H1 (cell line): ENCODE results near the gene PPP1R3E. TPM values are rescaled to one million over a fixed set of nuclear protein-coding genes. Genes with fewer than 3 reads are reported as not detected.

Experiments
- CTCF ChIA-PET: fragments of 300-600 bp; sonication (Branson Sonifier 250); formaldehyde crosslinking; loops from one replicate; lab custom pipeline; 2021; ENCODE audit not compliant: partially characterized antibody; lab: Charles Lee
- POLR2A ChIA-PET: fragments of 300-600 bp; sonication (Branson Sonifier 250); formaldehyde crosslinking; loops from one replicate; lab custom pipeline; 2021; ENCODE audit warnings: inconsistent platforms; ENCODE audit not compliant: partially characterized antibody; lab: Charles Lee
- DNase-seq, 2 experiments: peaks; one replicate each; pipeline versions ENCODE4 v3.0.0 to v3.0.0-alpha.2; 2010 to 2022; ENCODE audit warnings: low spot score in 2 of 2, low read depth in 1 of 2, mixed read lengths in 1 of 2
- FAIRE-seq: peaks from 2 replicates; lab custom pipeline; 2011; peaks lifted over from hg19 to GRCh38; lab: Jason Lieb, UNC
- H2AFZ ChIP-seq: 2 replicates; pipeline ENCODE4 v1.8.1; 2012; ENCODE audit warnings: low read length, inconsistent platforms
- H2AK5ac ChIP-seq: 2 replicates; pipeline ENCODE4 v1.6.1; 2013; ENCODE audit warnings: low read depth, low read length
- H2BK120ac ChIP-seq: replicated peaks from 2 replicates; pipeline ENCODE3; 2013; ENCODE audit warnings: low read depth, low read length, inconsistent platforms
- H2BK12ac ChIP-seq: 2 replicates; pipeline ENCODE4 v1.6.1; 2013; ENCODE audit warnings: low read depth, low read length
- H2BK15ac ChIP-seq: 2 replicates; pipeline ENCODE4 v1.6.1; 2013; ENCODE audit warnings: low read length
- H2BK20ac ChIP-seq: 2 replicates; pipeline ENCODE4 v1.6.1; 2013; ENCODE audit warnings: low read length
- H2BK5ac ChIP-seq: 2 replicates; pipeline ENCODE4 v1.6.1; 2013; ENCODE audit warnings: low read depth, low read length
- H3K14ac ChIP-seq: 2 replicates; pipeline ENCODE4 v1.6.1; 2013; ENCODE audit warnings: inconsistent platforms; ENCODE audit not compliant: insufficient read length
- H3K18ac ChIP-seq: 2 replicates; pipeline ENCODE4 v1.6.1; 2013; ENCODE audit warnings: low read length; ENCODE audit errors: extremely low read depth
- H3K23ac ChIP-seq: 2 replicates; pipeline ENCODE4 v1.6.1; 2013; ENCODE audit warnings: inconsistent platforms; ENCODE audit not compliant: insufficient read length
- H3K23me2 ChIP-seq: 2 replicates; pipeline ENCODE4 v1.6.1; 2013; ENCODE audit warnings: low read depth, low read length
- H3K27ac ChIP-seq: 2 replicates; pipeline ENCODE4 v1.6.1; 2011; ENCODE audit warnings: low read depth, low read length, inconsistent platforms
- H3K27me3 ChIP-seq, 4 experiments: replicated peaks in 1 of 4; 1 replicate in 1 of 4; 2 replicates in 3 of 4; pipeline versions ENCODE4 v1.6.1 to v1.8.1; 2011 to 2013; ENCODE audit warnings: low read length in 3 of 4, mild to moderate bottlenecking in 3 of 4, inconsistent platforms in 2 of 4, mixed read lengths in 2 of 4, moderate library complexity in 1 of 4; ENCODE audit not compliant: control insufficient read depth in 3 of 4, insufficient read depth in 3 of 4; ENCODE audit errors: extremely low read depth in 1 of 4
- H3K36me3 ChIP-seq, 4 experiments: 2 replicates each; pipeline versions ENCODE4 v1.6.1 to v1.8.1; 2011 to 2013; ENCODE audit warnings: mild to moderate bottlenecking in 4 of 4, low read length in 3 of 4, moderate library complexity in 2 of 4, control low read depth in 1 of 4, inconsistent platforms in 1 of 4; ENCODE audit not compliant: insufficient read depth in 4 of 4, control insufficient read depth in 2 of 4
- H3K4ac ChIP-seq: replicated peaks from 2 replicates; pipeline ENCODE3; 2013; ENCODE audit warnings: low read length, low read depth, mixed read lengths, inconsistent platforms; ENCODE audit not compliant: insufficient read length
- H3K4me1 ChIP-seq, 4 experiments: replicated peaks in 1 of 4; 1 replicate in 1 of 4; 2 replicates in 3 of 4; pipeline versions ENCODE4 v1.6.1 to v1.8.1; 2011 to 2013; ENCODE audit warnings: low read length in 3 of 4, inconsistent platforms in 2 of 4, mixed read lengths in 1 of 4; ENCODE audit not compliant: insufficient read depth in 4 of 4, control insufficient read depth in 3 of 4
- H3K4me2 ChIP-seq, 2 experiments: 2 replicates each; pipeline versions ENCODE4 v1.6.1 to v1.8.1; 2011 to 2013; ENCODE audit warnings: low read depth in 2 of 2, low read length in 2 of 2, control low read depth in 1 of 2, inconsistent platforms in 1 of 2, mild to moderate bottlenecking in 1 of 2; ENCODE audit not compliant: insufficient read depth in 1 of 2
- H3K4me3 ChIP-seq, 4 experiments: fragments of 200-600, 300-600 bp in 1 of 4; sonication (generic), shearing (Covaris generic), sonication (Bioruptor Twin) in 1 of 4; 2 replicates each; pipeline versions ENCODE4 v1.5.1 to v1.8.1; 2011 to 2016; ENCODE audit warnings: low read length in 4 of 4, low read depth in 3 of 4, control low read depth in 2 of 4, inconsistent platforms in 2 of 4, mild to moderate bottlenecking in 2 of 4, mixed read lengths in 1 of 4, moderate library complexity in 1 of 4; ENCODE audit not compliant: insufficient read depth in 2 of 4; ENCODE audit errors: extremely low read depth in 1 of 4
- H3K56ac ChIP-seq: replicated peaks from 2 replicates; pipeline ENCODE3; 2013; ENCODE audit warnings: low read depth, mild to moderate bottlenecking, mixed read lengths, low read length, inconsistent platforms; ENCODE audit not compliant: insufficient read length
- H3K79me1 ChIP-seq: 2 replicates; pipeline ENCODE4 v1.6.1; 2013; ENCODE audit warnings: low read depth, low read length, control low read depth
- H3K79me2 ChIP-seq, 2 experiments: 2 replicates each; pipeline versions ENCODE4 v1.6.1 to v1.8.1; 2012 to 2013; ENCODE audit warnings: low read length in 2 of 2, mild to moderate bottlenecking in 2 of 2, inconsistent platforms in 1 of 2; ENCODE audit not compliant: insufficient read depth in 2 of 2, control insufficient read depth in 1 of 2
- H3K9ac ChIP-seq, 4 experiments: replicated peaks in 1 of 4; 1 replicate in 1 of 4; 2 replicates in 3 of 4; pipeline versions ENCODE4 v1.6.1 to v1.8.1; 2011 to 2013; ENCODE audit warnings: low read depth in 3 of 4, low read length in 3 of 4, control low read depth in 2 of 4, mild to moderate bottlenecking in 2 of 4, moderate library complexity in 2 of 4, inconsistent platforms in 1 of 4; ENCODE audit errors: extremely low read depth in 1 of 4
- H3K9me3 ChIP-seq, 2 experiments: 2 replicates each; pipeline versions ENCODE4 v1.6.1 to v1.8.1; 2012 to 2013; ENCODE audit warnings: mild to moderate bottlenecking in 2 of 2, moderate library complexity in 2 of 2, control low read depth in 1 of 2, inconsistent platforms in 1 of 2, low read depth in 1 of 2, low read length in 1 of 2, mixed read lengths in 1 of 2; ENCODE audit not compliant: insufficient read depth in 2 of 2
- H4K20me1 ChIP-seq, 2 experiments: replicated peaks in 1 of 2; 2 replicates each; pipeline versions ENCODE3 to v1.8.1; 2011 to 2013; ENCODE audit warnings: inconsistent platforms in 2 of 2, low read length in 2 of 2, mild to moderate bottlenecking in 1 of 2; ENCODE audit not compliant: insufficient read depth in 2 of 2, control insufficient read depth in 1 of 2
- H4K5ac ChIP-seq: 2 replicates; pipeline ENCODE4 v1.6.1; 2013; ENCODE audit warnings: low read length, low read depth, mixed read lengths, inconsistent platforms; ENCODE audit not compliant: insufficient read length
- H4K8ac ChIP-seq: 2 replicates; pipeline ENCODE4 v1.8.0; 2013; ENCODE audit warnings: mild to moderate bottlenecking, moderate library complexity, low read length, inconsistent platforms; ENCODE audit not compliant: insufficient read depth; ENCODE audit errors: extremely low read depth
- H4K91ac ChIP-seq: replicated peaks from 2 replicates; pipeline ENCODE3; 2013; ENCODE audit warnings: low read length, mixed read lengths, inconsistent platforms; ENCODE audit not compliant: insufficient read length
- HDAC6 ChIP-seq: IDR thresholded peaks from one replicate; pipeline ENCODE4 v1.7.1; 2012; ENCODE audit warnings: low read depth, mild to moderate bottlenecking, inconsistent platforms, low read length, moderate library complexity
- KDM5A ChIP-seq: fragments of 200-600 bp; IDR thresholded peaks from 2 replicates; pipeline ENCODE4 v1.7.1; 2012; ENCODE audit warnings: mild to moderate bottlenecking, low read length, inconsistent platforms, mixed read lengths
- NANOG ChIP-seq: IDR thresholded peaks from 2 replicates; pipeline ENCODE4 v1.6.1; 2011; ENCODE audit warnings: low read length, low read depth, mild to moderate bottlenecking, inconsistent platforms; ENCODE audit not compliant: insufficient read depth, poor library complexity, severe bottlenecking
- POLR2AphosphoS5 ChIP-seq: IDR thresholded peaks from 2 replicates; pipeline ENCODE4 v1.6.1; 2011; ENCODE audit warnings: low read depth, low read length
- RNF2 ChIP-seq: fragments of 200-900, 300-1000 bp; sonication (generic); IDR thresholded peaks from 2 replicates; pipeline ENCODE4 v1.7.1; 2016; ENCODE audit warnings: borderline replicate concordance, low read depth, mild to moderate bottlenecking, antibody characterized with exemption, low read length; ENCODE audit not compliant: poor library complexity, severe bottlenecking; ENCODE audit errors: missing control alignments
- SIX5 ChIP-seq: IDR thresholded peaks from 2 replicates; pipeline ENCODE4 v1.6.1; 2011; ENCODE audit warnings: mild to moderate bottlenecking, low read depth, low read length
- WGBS, 2 experiments: shearing (Covaris generic) in 1 of 2; methylation state at CpG; one replicate each; pipeline versions ENCODE4 v1.1.6 to v1.1.7; 2013 to 2015; ENCODE audit warnings: low lambda C conversion rate in 2 of 2, mixed read lengths in 2 of 2, inconsistent platforms in 1 of 2, low coverage in 1 of 2, missing lambda C conversion rate in 1 of 2; ENCODE audit not compliant: insufficient replicate concordance in 2 of 2, insufficient coverage in 1 of 2, insufficient read length in 1 of 2; ENCODE audit errors: extremely low coverage in 1 of 2, missing lambda C conversion rate in 1 of 2; 5-methylcytosine and 5-hydroxymethylcytosine counted together
- polyA plus RNA-seq, 7 experiments: library from polyadenylated mRNA; depleted of rRNA in 3 of 7; stranded (reverse) in 5 of 7; unstranded in 2 of 7; fragments of >200 nt in 5 of 7; fragments of 200-250 nt in 2 of 7; gene quantifications; 1 replicate in 5 of 7; 2 replicates in 1 of 7; 4 replicates in 1 of 7; pipeline versions ENCODE4 v1.2.1 to v1.2.3, GENCODE V29; 2011 to 2013; ENCODE audit warnings: missing spikeins in 2 of 7, mixed read lengths in 2 of 7
- total RNA-seq: library from RNA; stranded (reverse); fragmentation: NEBNext Ultra II Directional; extraction: Animal tissue kit (Norgen Biotek cat#: 25700); gene quantifications from 2 replicates; pipeline ENCODE4 v1.2.1, GENCODE V29; 2021

The PPP1R3E gene
- total and polyA plus RNA-seq, 2 of the 8 experiments (the other 6 are each of a cell fraction or from before 2014, with no cell fraction given), result 4.4 to 4.7 TPM

- no peak overlapping the region for H3K18ac ChIP-seq
- H3K4me2 ChIP-seq, result no peak overlapping the region
- no peak overlapping the region for H2BK5ac ChIP-seq
- no peaks in the 10 kb centered on the region for H3K27me3 ChIP-seq
- H3K36me3 ChIP-seq, result 0 out of 8 replicates have a peak, but pooled peaks cover 0 to 3% (median 0%) of the 10 kb centered on the region in 4 experiments
- H3K9me3 ChIP-seq, result no peaks in the 10 kb centered on the region
- DNase-seq (no peak), FAIRE-seq (no peak)
- no peak overlapping the region for H3K14ac ChIP-seq
- no peak overlapping the region for H3K4me3 ChIP-seq
- no peak overlapping the region for H2BK20ac ChIP-seq
- H2AK5ac ChIP-seq, result no peak overlapping the region
- TF ChIP-seq RNF2 (no peak), SIX5 (no peak), NANOG (no peak), POLR2AphosphoS5 (no peak), HDAC6 (no peak), KDM5A (no peak)
- H2BK12ac ChIP-seq, result no peak overlapping the region
- H4K5ac ChIP-seq, result no peak overlapping the region
- H3K23me2 ChIP-seq, result peaks cover 6% of the 10 kb centered on the region
- H3K4ac ChIP-seq, result no peak overlapping the region
- H3K9ac ChIP-seq, result no peak overlapping the region
- H3K27ac ChIP-seq, result no peak overlapping the region
- no peak overlapping the region for H2BK120ac ChIP-seq
- H3K23ac ChIP-seq, result no peak overlapping the region
- POLR2A ChIA-PET, result interaction anchor here (1.4 kb wide), 1 partner anchor 49 kb away, joined by 3 read pairs; no protein-coding TSS in a partner anchor
- 87% methylated on average over 5 of the region's 5 CpGs; no CpG with 5 or more reads in 1 of the 2 experiments for WGBS, 2 experiments
- H4K91ac ChIP-seq, result no peak overlapping the region
- peaks cover 0 to 6% (median 1%) of the 10 kb centered on the region in 4 experiments; a peak in 6 of 7 replicates for H3K4me1 ChIP-seq
- H4K20me1 ChIP-seq, result no peaks in the 10 kb centered on the region
- CTCF ChIA-PET, result interaction anchor here (0.8 to 1.0 kb wide), 3 partner anchors 11 to 61 kb away, joined by 3 to 4 read pairs (median 3); partner anchors contain the start of gene CMTM5
- H4K8ac ChIP-seq, result no peak overlapping the region
- no peak overlapping the region for H2BK15ac ChIP-seq
- no peaks in the 10 kb centered on the region for H3K79me1 ChIP-seq
- no peaks in the 10 kb centered on the region for H3K79me2 ChIP-seq
- H2AFZ ChIP-seq, result no peak overlapping the region
- H3K56ac ChIP-seq, result no peak overlapping the region
Measured at GRCh38 chr14:23316300-23316699, 13.6 kb upstream of the PPP1R3E start.
